Caco-2 (cell line): ENCODE measurements around the gene TAF11. TPM values are rescaled to one million over a fixed set of nuclear protein-coding genes. Genes with fewer than 3 reads are reported as not detected.

ENCODE experiments used
- BruUV-seq: library from RNA; stranded (reverse); fragments of 400-500 nt; replicated peaks from 2 replicates; lab custom pipeline; 2021; lab: Mats Ljungman, UMichigan
- CTCF ChIA-PET: fragments of 300-600 bp; sonication (Branson Sonifier 250); formaldehyde crosslinking; loops from one replicate; lab custom pipeline; 2022; ENCODE audit warnings: antibody characterized with exemption; lab: Charles Lee
- POLR2A ChIA-PET: fragments of 300-600 bp; sonication (Branson Sonifier 250); formaldehyde crosslinking; loops from one replicate; lab custom pipeline; 2022; ENCODE audit warnings: antibody characterized with exemption; lab: Charles Lee
- DNase-seq, 2 experiments: peaks; one replicate each; pipeline versions ENCODE4 v3.0.0 to v3.0.0-alpha.2; 2020 to 2022
- H3K27me3 ChIP-seq: replicated peaks from 2 replicates; pipeline ENCODE4 v1.6.0; 2011; ENCODE audit warnings: low read length; ENCODE audit not compliant: control insufficient read depth, insufficient read depth
- H3K36me3 ChIP-seq: 2 replicates; pipeline ENCODE4 v1.5.1; 2011; ENCODE audit warnings: low read length; ENCODE audit not compliant: control insufficient read depth, insufficient read depth
- H3K4me1 ChIP-seq: fragments of 250-450 bp; sonication (Bioruptor Pico); 2 replicates; pipeline ENCODE4 v1.5.1; 2020; ENCODE audit warnings: mild to moderate bottlenecking
- H3K4me3 ChIP-seq: 2 replicates; pipeline ENCODE4 v1.5.1; 2011; ENCODE audit warnings: low read depth, mild to moderate bottlenecking, control low read depth, low read length
- H3K9me3 ChIP-seq: fragments of 250-450 bp; sonication (Bioruptor Pico); 2 replicates; pipeline ENCODE4 v1.5.1; 2020; ENCODE audit warnings: mild to moderate bottlenecking, moderate library complexity
- H3K27ac Mint-ChIP-seq: one replicate; pipeline ENCODE4 v1.8.0; 2022; ENCODE audit warnings: mixed read lengths; ENCODE audit not compliant: unreplicated experiment
- H3K27me3 Mint-ChIP-seq: one replicate; pipeline ENCODE4 v1.8.0; 2022; ENCODE audit warnings: mixed read lengths; ENCODE audit not compliant: insufficient read depth, unreplicated experiment
- H3K36me3 Mint-ChIP-seq: one replicate; pipeline ENCODE4 v1.8.0; 2022; ENCODE audit warnings: mild to moderate bottlenecking, mixed read lengths; ENCODE audit not compliant: insufficient read depth, unreplicated experiment
- H3K4me1 Mint-ChIP-seq: one replicate; pipeline ENCODE4 v1.8.0; 2022; ENCODE audit warnings: low read depth, mixed read lengths; ENCODE audit not compliant: unreplicated experiment
- H3K4me3 Mint-ChIP-seq: one replicate; pipeline ENCODE4 v1.8.0; 2022; ENCODE audit warnings: mild to moderate bottlenecking, moderate library complexity, mixed read lengths; ENCODE audit not compliant: unreplicated experiment
- H3K9me3 Mint-ChIP-seq: one replicate; pipeline ENCODE4 v1.8.0; 2022; ENCODE audit warnings: mixed read lengths; ENCODE audit not compliant: unreplicated experiment
- intact Hi-C: fragments of 100-400 bp; cut with micrococcal nuclease; formaldehyde crosslinking; loops from one replicate; pipeline ENCODE4 v1.10.0; 2022; ENCODE audit not compliant: unreplicated experiment
- total RNA-seq: library from RNA; stranded (reverse); gene quantifications from 2 replicates; pipeline ENCODE4 v1.2.3, GENCODE V29; 2022
- TF ChIP-seq, protein P1 (sequence below), 2 experiments: fragments of 200-600 bp in 1 of 2; IDR thresholded peaks; 1 replicate in 1 of 2; 2 replicates in 1 of 2; pipeline versions ENCODE4 v1.5.1 to v1.8.0; 2011 to 2022; ENCODE audit warnings: antibody characterized with exemption in 1 of 2, control low read depth in 1 of 2, inconsistent platforms in 1 of 2, low read depth in 1 of 2, low read length in 1 of 2, mild to moderate bottlenecking in 1 of 2, moderate library complexity in 1 of 2; ENCODE audit not compliant: insufficient read depth in 1 of 2, severe bottlenecking in 1 of 2, unreplicated experiment in 1 of 2

TAF11 gene
- total RNA-seq, 1 experiment from 2014 or later, result 28.3 TPM

GRCh38 chr6:34917626-34918285 is 29.9 kb upstream of the TAF11 start:
- DNase-seq, result no peak
- H3K27me3 Mint-ChIP-seq, result no peaks in the 10 kb centered on the region
- H3K36me3 ChIP-seq, result no peaks in the 10 kb centered on the region
- no peaks in the 10 kb centered on the region for H3K36me3 Mint-ChIP-seq
- H3K9me3 ChIP-seq, result no peaks in the 10 kb centered on the region
- no peaks in the 10 kb centered on the region for H3K4me1 Mint-ChIP-seq
- no peaks in the 10 kb centered on the region for H3K9me3 Mint-ChIP-seq
- POLR2A ChIA-PET, result no interaction called here
- CTCF ChIA-PET, result interaction anchor here (0.6 kb wide), 1 partner anchor 754 kb away, joined by 4 read pairs; no protein-coding TSS in a partner anchor
- no peak overlapping the region for H3K4me3 ChIP-seq
- BruUV-seq, result no TSS peak
- intact Hi-C loops, result no loop called here
- no peak overlapping the region for H3K27ac Mint-ChIP-seq
- no peaks in the 10 kb centered on the region for H3K4me1 ChIP-seq
- H3K27me3 ChIP-seq, result no peaks in the 10 kb centered on the region
- H3K4me3 Mint-ChIP-seq, result no peak overlapping the region
- TF ChIP-seq, protein P1, sequence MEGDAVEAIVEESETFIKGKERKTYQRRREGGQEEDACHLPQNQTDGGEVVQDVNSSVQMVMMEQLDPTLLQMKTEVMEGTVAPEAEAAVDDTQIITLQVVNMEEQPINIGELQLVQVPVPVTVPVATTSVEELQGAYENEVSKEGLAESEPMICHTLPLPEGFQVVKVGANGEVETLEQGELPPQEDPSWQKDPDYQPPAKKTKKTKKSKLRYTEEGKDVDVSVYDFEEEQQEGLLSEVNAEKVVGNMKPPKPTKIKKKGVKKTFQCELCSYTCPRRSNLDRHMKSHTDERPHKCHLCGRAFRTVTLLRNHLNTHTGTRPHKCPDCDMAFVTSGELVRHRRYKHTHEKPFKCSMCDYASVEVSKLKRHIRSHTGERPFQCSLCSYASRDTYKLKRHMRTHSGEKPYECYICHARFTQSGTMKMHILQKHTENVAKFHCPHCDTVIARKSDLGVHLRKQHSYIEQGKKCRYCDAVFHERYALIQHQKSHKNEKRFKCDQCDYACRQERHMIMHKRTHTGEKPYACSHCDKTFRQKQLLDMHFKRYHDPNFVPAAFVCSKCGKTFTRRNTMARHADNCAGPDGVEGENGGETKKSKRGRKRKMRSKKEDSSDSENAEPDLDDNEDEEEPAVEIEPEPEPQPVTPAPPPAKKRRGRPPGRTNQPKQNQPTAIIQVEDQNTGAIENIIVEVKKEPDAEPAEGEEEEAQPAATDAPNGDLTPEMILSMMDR (IDR thresholded peaks at IDR 0.05; ENCODE audit: insufficient read depth in 1 of 2, low read depth in 1 of 2, low read length in 1 of 2, severe bottlenecking in 1 of 2, unreplicated experiment in 1 of 2), result no peak

GRCh38 chr6:34916348-34916967 is 28.6 kb upstream of the TAF11 start:
- Mint-ChIP-seq H3K27me3 (no peaks in the 10 kb centered on the region), H3K9me3 (no peaks in the 10 kb centered on the region), H3K27ac (no peak overlapping the region), H3K4me1 (no peaks in the 10 kb centered on the region), H3K36me3 (no peaks in the 10 kb centered on the region), H3K4me3 (no peak overlapping the region)
- H3K4me1 ChIP-seq, result no peaks in the 10 kb centered on the region
- TF ChIP-seq, protein P1 (IDR thresholded peaks at IDR 0.05; ENCODE audit: insufficient read depth in 1 of 2, low read depth in 1 of 2, low read length in 1 of 2, severe bottlenecking in 1 of 2, unreplicated experiment in 1 of 2), result no peak
- no peaks in the 10 kb centered on the region for H3K9me3 ChIP-seq
- intact Hi-C loops, result no loop called here
- no TSS peak for BruUV-seq
- H3K27me3 ChIP-seq, result no peaks in the 10 kb centered on the region
- DNase-seq, result no peak
- ChIA-PET POLR2A (no interaction called here), CTCF (no interaction called here)
- H3K4me3 ChIP-seq, result no peak overlapping the region
- no peaks in the 10 kb centered on the region for H3K36me3 ChIP-seq

DNA sequence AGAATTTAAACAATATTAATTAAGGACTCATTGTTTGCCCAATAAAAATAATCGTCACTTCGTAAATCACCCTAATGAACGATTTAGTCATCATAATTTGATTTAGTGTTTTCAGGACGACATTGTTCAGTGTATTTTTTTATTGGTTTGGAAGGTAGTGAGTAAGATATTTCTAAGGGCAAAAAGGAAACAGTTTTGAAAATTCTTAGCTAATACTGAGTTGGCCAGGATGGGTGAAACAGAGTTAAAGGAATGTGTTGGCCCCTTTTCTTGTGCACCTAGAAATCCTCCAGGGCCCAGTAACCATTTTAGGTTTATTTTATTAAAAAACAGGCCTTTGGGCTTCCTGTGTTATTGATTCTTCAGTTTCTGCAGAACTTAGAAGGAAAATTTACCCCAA is 26.5 kb upstream of the TAF11 start:
- H3K4me1 ChIP-seq, result no peaks in the 10 kb centered on the region
- no TSS peak for BruUV-seq
- Mint-ChIP-seq H3K4me1 (no peaks in the 10 kb centered on the region), H3K9me3 (no peaks in the 10 kb centered on the region), H3K4me3 (no peak overlapping the region), H3K36me3 (no peaks in the 10 kb centered on the region), H3K27me3 (no peaks in the 10 kb centered on the region), H3K27ac (no peak overlapping the region)
- no peaks in the 10 kb centered on the region for H3K27me3 ChIP-seq
- DNase-seq, result no peak
- intact Hi-C loops, result no loop called here
- H3K4me3 ChIP-seq, result no peak overlapping the region
- H3K36me3 ChIP-seq, result no peaks in the 10 kb centered on the region
- CTCF ChIA-PET, result no interaction called here
- H3K9me3 ChIP-seq, result no peaks in the 10 kb centered on the region
- POLR2A ChIA-PET, result no interaction called here
- TF ChIP-seq, protein P1 (IDR thresholded peaks at IDR 0.05; ENCODE audit: insufficient read depth in 1 of 2, low read depth in 1 of 2, low read length in 1 of 2, severe bottlenecking in 1 of 2, unreplicated experiment in 1 of 2), result no peak
